Activated CD8-positive, alpha-beta memory T cell treated with anti-CD3 and anti-CD28 coated beads, Interleukin-2, amount 10 ng/mL, durations not matched to agents 7 days and 5 days (primary cell): Measurements from ENCODE around the gene BICDL2. TPM values are rescaled to one million over a fixed set of nuclear protein-coding genes. Genes with fewer than 3 reads are reported as not detected.

Source experiments
- ATAC-seq: fragments of 150-1000 bp; cut with Tn5 transposase; one replicate; pipeline ENCODE4 v1.10.0; 2021; ENCODE audit warnings: moderate library complexity
- CTCF ChIA-PET: fragments of 350-600 bp; sonication (Branson Sonifier 250); formaldehyde crosslinking; loops from one replicate; lab custom pipeline; 2021; ENCODE audit warnings: antibody characterized with exemption; lab: Charles Lee
- DNase-seq: peaks from one replicate; pipeline ENCODE4 v3.0.0-alpha.2; 2020
- H3K27ac Mint-ChIP-seq: one replicate; pipeline ENCODE4 v1.8.0; 2021; ENCODE audit warnings: mild to moderate bottlenecking, mixed read lengths
- H3K27me3 Mint-ChIP-seq: one replicate; pipeline ENCODE4 v1.8.0; 2021; ENCODE audit warnings: mixed read lengths
- H3K36me3 Mint-ChIP-seq: one replicate; pipeline ENCODE4 v1.8.0; 2021; ENCODE audit warnings: mild to moderate bottlenecking, mixed read lengths
- H3K4me1 Mint-ChIP-seq: one replicate; pipeline ENCODE4 v1.8.0; 2021; ENCODE audit warnings: mixed read lengths
- H3K4me3 Mint-ChIP-seq: one replicate; pipeline ENCODE4 v1.8.0; 2021; ENCODE audit warnings: mild to moderate bottlenecking, moderate library complexity, mixed read lengths
- H3K9me3 Mint-ChIP-seq: one replicate; pipeline ENCODE4 v1.8.0; 2022; ENCODE audit warnings: low read depth, mixed read lengths
- total RNA-seq, 2 experiments: library from RNA; stranded (reverse); gene quantifications; one replicate each; pipeline ENCODE4 v1.2.3, GENCODE V29; 2021

The BICDL2 gene
- total RNA-seq, 2 experiments from 2014 or later: 0.50 TPM; not detected in 1

GRCh38 chr16:3017794-3018506 is 18.8 kb downstream of the BICDL2 start, which contains the start of gene CLDN6:
TSS of gene CLDN6 (minus strand) at chr16:3018183. CDS start at chr16:3016021, 2,162 bp downstream.
- ATAC-seq: no peak
- CTCF ChIA-PET: interaction anchor here (6.3 to 17.9 kb wide), 2 partner anchors 12 kb away, joined by 83 to 370 read pairs; partner anchors contain the start of gene CLDN9
- Mint-ChIP-seq H3K9me3 (no peaks in the 10 kb centered on the region), H3K4me1 (peaks cover 27% of the 10 kb centered on the region), H3K27ac (no peak within 1 kb of the TSS), H3K4me3 (no peak within 1 kb of the TSS), H3K27me3 (peaks cover 26% of the 10 kb centered on the region), H3K36me3 (no peaks in the 10 kb centered on the region)
- no peak for DNase-seq

- CTCF ChIA-PET: no interaction called here
- Mint-ChIP-seq H3K27ac (no peak overlapping the region), H3K36me3 (no peaks in the 10 kb centered on the region)
Observed at GRCh38 chr16:3017344-3017743, 19.4 kb downstream of the BICDL2 start.

GRCh38 chr16:3015865-3016521 is 20.8 kb downstream of the BICDL2 start:
- Mint-ChIP-seq H3K36me3 (no peaks in the 10 kb centered on the region), H3K4me1 (peaks cover 9% of the 10 kb centered on the region), H3K27ac (no peak overlapping the region), H3K9me3 (no peaks in the 10 kb centered on the region), H3K27me3 (peaks cover 43% of the 10 kb centered on the region), H3K4me3 (no peak overlapping the region)
- ATAC-seq (no peak), DNase-seq (no peak)
- CTCF ChIA-PET: no interaction called here

More at GRCh38 chr16:3017344-3017743, 19.4 kb downstream of the BICDL2 start:
- Mint-ChIP-seq H3K9me3 (no peaks in the 10 kb centered on the region), H3K4me3 (no peak overlapping the region), H3K4me1 (peaks cover 21% of the 10 kb centered on the region), H3K27me3 (peaks cover 32% of the 10 kb centered on the region)
- DNase-seq: no peak
- ATAC-seq: no peak

- ATAC-seq: no peak
- CTCF ChIA-PET: interaction anchor here (1.8 to 19.2 kb wide), 2 partner anchors 11 to 12 kb away, joined by 11 to 370 read pairs; partner anchors contain the start of genes HCFC1R1, THOC6 and TNFRSF12A
- H3K27me3 Mint-ChIP-seq: peaks cover 42% of the 10 kb centered on the region
- H3K4me3 Mint-ChIP-seq: no peak overlapping the region
- H3K36me3 Mint-ChIP-seq: no peaks in the 10 kb centered on the region
- peaks cover 4% of the 10 kb centered on the region for H3K4me1 Mint-ChIP-seq
- DNase-seq: no peak
- no peak overlapping the region for H3K27ac Mint-ChIP-seq
- H3K9me3 Mint-ChIP-seq: no peaks in the 10 kb centered on the region
Observed at GRCh38 chr16:3014971-3015370, 21.8 kb downstream of the BICDL2 start.

- Mint-ChIP-seq H3K36me3 (no peaks in the 10 kb centered on the region), H3K4me3 (no peak overlapping the region), H3K27ac (no peak overlapping the region), H3K4me1 (no peaks in the 10 kb centered on the region), H3K9me3 (no peaks in the 10 kb centered on the region), H3K27me3 (peaks cover 41% of the 10 kb centered on the region)
- ATAC-seq (no peak), DNase-seq (no peak)
- CTCF ChIA-PET: interaction anchor here (1.8 to 19.2 kb wide), 2 partner anchors 10 to 13 kb away, joined by 11 to 370 read pairs; partner anchors contain the start of genes HCFC1R1, THOC6 and TNFRSF12A
Observed at GRCh38 chr16:3013998-3014690, 22.6 kb downstream of the BICDL2 start.

- Mint-ChIP-seq H3K27ac (no peak overlapping the region), H3K36me3 (no peaks in the 10 kb centered on the region), H3K4me3 (no peak overlapping the region), H3K9me3 (no peaks in the 10 kb centered on the region), H3K27me3 (peaks cover 37% of the 10 kb centered on the region), H3K4me1 (peaks cover 4% of the 10 kb centered on the region)
- no peak for DNase-seq
- CTCF ChIA-PET: interaction anchor here (1.8 to 19.2 kb wide), 2 partner anchors 9 to 13 kb away, joined by 11 to 370 read pairs; partner anchors contain the start of genes HCFC1R1, THOC6 and TNFRSF12A
- no peak for ATAC-seq
Observed at GRCh38 chr16:3013491-3013951, 23.2 kb downstream of the BICDL2 start.

- no peak for ATAC-seq
- DNase-seq: no peak
- H3K36me3 Mint-ChIP-seq: no peaks in the 10 kb centered on the region
- no peak within 1 kb of the TSS for H3K27ac Mint-ChIP-seq
- H3K27me3 Mint-ChIP-seq: peaks cover 31% of the 10 kb centered on the region
- no peaks in the 10 kb centered on the region for H3K9me3 Mint-ChIP-seq
- H3K4me1 Mint-ChIP-seq: peaks cover 10% of the 10 kb centered on the region
- no peak within 1 kb of the TSS for H3K4me3 Mint-ChIP-seq
- CTCF ChIA-PET: interaction anchor here (19.2 kb wide), 1 partner anchor 14 kb away, joined by 370 read pairs; the partner anchor contains the start of genes HCFC1R1, THOC6 and TNFRSF12A
Observed at GRCh38 chr16:3012828-3013420, 23.8 kb downstream of the BICDL2 start, which contains the start of gene CLDN9. TSS of gene CLDN9 (plus strand) at chr16:3012923. CDS start at chr16:3013363, 440 bp downstream.

GRCh38 chr16:3012246-3012645 is 24.5 kb downstream of the BICDL2 start:
- peaks cover 17% of the 10 kb centered on the region for H3K4me1 Mint-ChIP-seq
- H3K27ac Mint-ChIP-seq: no peak overlapping the region
- ATAC-seq (no peak), DNase-seq (no peak)
- CTCF ChIA-PET: interaction anchor here (1.3 to 19.2 kb wide), 2 partner anchors 8 to 15 kb away, joined by 5 to 370 read pairs; partner anchors contain the start of genes HCFC1R1, THOC6 and TNFRSF12A
- H3K9me3 Mint-ChIP-seq: no peaks in the 10 kb centered on the region
- no peak overlapping the region for H3K4me3 Mint-ChIP-seq
- peaks cover 34% of the 10 kb centered on the region for H3K27me3 Mint-ChIP-seq
- H3K36me3 Mint-ChIP-seq: no peaks in the 10 kb centered on the region

GRCh38 chr16:3010510-3010909 is 26.2 kb downstream of the BICDL2 start:
- no peak overlapping the region for H3K4me3 Mint-ChIP-seq
- no peak overlapping the region for H3K27ac Mint-ChIP-seq
- H3K27me3 Mint-ChIP-seq: peaks cover 44% of the 10 kb centered on the region
- H3K36me3 Mint-ChIP-seq: no peaks in the 10 kb centered on the region
- CTCF ChIA-PET: interaction anchor here (19.2 kb wide), 1 partner anchor 16 kb away, joined by 370 read pairs; the partner anchor contains the start of genes HCFC1R1, THOC6 and TNFRSF12A
- H3K9me3 Mint-ChIP-seq: no peaks in the 10 kb centered on the region
- no peak for ATAC-seq
- no peak for DNase-seq
- H3K4me1 Mint-ChIP-seq: peaks cover 23% of the 10 kb centered on the region

GRCh38 chr16:3009568-3010390 is 27.0 kb downstream of the BICDL2 start:
- no peaks in the 10 kb centered on the region for H3K36me3 Mint-ChIP-seq
- no peak overlapping the region for H3K4me3 Mint-ChIP-seq
- peaks cover 45% of the 10 kb centered on the region for H3K27me3 Mint-ChIP-seq
- CTCF ChIA-PET: interaction anchor here (1.2 to 19.2 kb wide), 2 partner anchors 13 to 17 kb away, joined by 3 to 370 read pairs; partner anchors contain the start of genes HCFC1R1, THOC6 and TNFRSF12A
- no peak overlapping the region for H3K27ac Mint-ChIP-seq
- DNase-seq: no peak
- ATAC-seq: no peak
- H3K9me3 Mint-ChIP-seq: no peaks in the 10 kb centered on the region
- peaks cover 26% of the 10 kb centered on the region for H3K4me1 Mint-ChIP-seq

- peaks cover 30% of the 10 kb centered on the region for H3K4me1 Mint-ChIP-seq
- no peak overlapping the region for H3K27ac Mint-ChIP-seq
- CTCF ChIA-PET: interaction anchor here (2.4 to 19.2 kb wide), 2 partner anchors 18 to 39 kb away, joined by 10 to 370 read pairs; partner anchors contain the start of genes HCFC1R1, THOC6 and TNFRSF12A
- H3K9me3 Mint-ChIP-seq: no peaks in the 10 kb centered on the region
- no peaks in the 10 kb centered on the region for H3K36me3 Mint-ChIP-seq
- DNase-seq: no peak
- H3K27me3 Mint-ChIP-seq: peaks cover 41% of the 10 kb centered on the region
- H3K4me3 Mint-ChIP-seq: no peak overlapping the region
- no peak for ATAC-seq
Observed at GRCh38 chr16:3008690-3009037, 28.1 kb downstream of the BICDL2 start.
